ENCODE measurements around the gene NAA25.

The NAA25 gene

DNA sequence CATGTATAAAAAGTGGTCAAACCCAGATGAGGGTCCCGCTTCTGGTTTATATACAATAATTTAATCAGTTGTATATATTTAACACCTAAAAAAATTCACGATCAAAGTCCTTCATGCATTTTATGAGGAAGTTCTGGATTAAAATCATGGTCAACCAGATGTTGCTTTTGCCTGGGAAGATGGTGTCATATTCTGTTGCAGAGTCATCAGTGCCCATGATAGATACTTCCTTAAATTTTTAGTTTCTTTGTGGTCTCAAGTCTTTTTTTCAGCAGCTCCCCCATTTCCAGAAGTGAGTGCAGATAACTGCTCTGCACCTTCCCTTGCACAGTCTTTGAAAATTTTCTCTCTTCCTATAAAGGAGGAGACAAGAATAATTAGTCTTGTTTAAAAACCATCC, 79.3 kb downstream of the NAA25 start:
- Histone ChIP-seq H3K27me3 (ENCODE audit: insufficient read depth, low read length, poor library complexity) (no peaks in the 10 kb centered on the region), H3K9me3 (ENCODE audit: insufficient read depth, low read length, severe bottlenecking) (no peaks in the 10 kb centered on the region), H4K20me1 (ENCODE audit: insufficient read depth, low read length) (peaks cover 4% of the 10 kb centered on the region; the same call in 1 of the 2 replicates), H2AFZ (ENCODE audit: low read depth, low read length) (no peak overlapping the region), H3K4me2 (ENCODE audit: insufficient read depth, low read length) (no peak overlapping the region), H3K4me3 (ENCODE audit: low read depth in 1 of 2, low read length in 2 of 2) (no peak overlapping the region), H3K27ac (ENCODE audit: low read length) (no peak overlapping the region), H3K4me1 (ENCODE audit: insufficient read depth, low read length) (no peaks in the 10 kb centered on the region), H3K36me3 (ENCODE audit: insufficient read depth, low read length) (peaks cover 77% of the 10 kb centered on the region), H3K9ac (ENCODE audit: low read depth, low read length) (no peak overlapping the region), H3K79me2 (ENCODE audit: insufficient read depth, low read length) (peaks cover 3% of the 10 kb centered on the region; the same call in 1 of the 2 replicates)
- ATAC-seq (ENCODE audit: insufficient read depth, low read depth) = no peak
- TF ChIP-seq EZH2 (IDR thresholded peaks at IDR 0.05; ENCODE audit: borderline replicate concordance, low read depth, low read length, severe bottlenecking) = no peak
- TF ChIP-seq, protein P1, sequence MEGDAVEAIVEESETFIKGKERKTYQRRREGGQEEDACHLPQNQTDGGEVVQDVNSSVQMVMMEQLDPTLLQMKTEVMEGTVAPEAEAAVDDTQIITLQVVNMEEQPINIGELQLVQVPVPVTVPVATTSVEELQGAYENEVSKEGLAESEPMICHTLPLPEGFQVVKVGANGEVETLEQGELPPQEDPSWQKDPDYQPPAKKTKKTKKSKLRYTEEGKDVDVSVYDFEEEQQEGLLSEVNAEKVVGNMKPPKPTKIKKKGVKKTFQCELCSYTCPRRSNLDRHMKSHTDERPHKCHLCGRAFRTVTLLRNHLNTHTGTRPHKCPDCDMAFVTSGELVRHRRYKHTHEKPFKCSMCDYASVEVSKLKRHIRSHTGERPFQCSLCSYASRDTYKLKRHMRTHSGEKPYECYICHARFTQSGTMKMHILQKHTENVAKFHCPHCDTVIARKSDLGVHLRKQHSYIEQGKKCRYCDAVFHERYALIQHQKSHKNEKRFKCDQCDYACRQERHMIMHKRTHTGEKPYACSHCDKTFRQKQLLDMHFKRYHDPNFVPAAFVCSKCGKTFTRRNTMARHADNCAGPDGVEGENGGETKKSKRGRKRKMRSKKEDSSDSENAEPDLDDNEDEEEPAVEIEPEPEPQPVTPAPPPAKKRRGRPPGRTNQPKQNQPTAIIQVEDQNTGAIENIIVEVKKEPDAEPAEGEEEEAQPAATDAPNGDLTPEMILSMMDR (IDR thresholded peaks at IDR 0.05; ENCODE audit: borderline replicate concordance, extremely low read depth, low read length, poor library complexity, severe bottlenecking) = no peak
- no peak for DNase-seq

DNA sequence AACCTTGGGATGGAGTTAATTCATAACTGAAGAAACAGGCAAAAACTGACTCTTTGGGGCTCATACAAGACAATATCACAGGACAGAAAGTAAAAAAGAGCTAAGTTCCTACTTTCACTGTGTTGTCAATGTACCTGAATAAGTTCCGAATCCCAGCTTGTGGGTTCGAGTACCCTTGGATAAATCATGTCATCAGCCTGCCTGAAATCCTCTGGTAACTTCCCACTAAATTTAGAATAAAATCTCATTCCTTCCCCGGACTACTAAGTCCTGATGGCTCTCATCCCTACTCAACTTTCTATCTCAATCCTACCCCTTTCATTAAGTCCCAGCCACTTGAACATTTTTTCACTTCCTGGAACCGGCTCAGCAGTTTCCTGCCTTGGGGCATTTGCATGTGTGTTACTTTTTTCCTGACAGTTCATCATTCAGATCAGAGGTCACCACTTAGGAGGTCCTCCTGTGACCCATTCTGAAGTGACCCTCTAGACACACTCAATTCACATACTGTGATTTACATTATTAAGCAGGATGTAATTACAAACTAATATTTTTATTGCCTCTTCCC, 82.7 kb downstream of the NAA25 start:
- ATAC-seq (ENCODE audit: insufficient read depth, low read depth) = no peak
- peaks cover 20% of the 10 kb centered on the region for H4K20me1 ChIP-seq (ENCODE audit: insufficient read depth, low read length)
- H3K4me2 ChIP-seq (ENCODE audit: insufficient read depth, low read length) = no peak overlapping the region
- no peak overlapping the region for H3K4me3 ChIP-seq (ENCODE audit: low read depth in 1 of 2, low read length in 2 of 2)
- H3K27ac ChIP-seq (ENCODE audit: low read length) = no peak overlapping the region
- H3K36me3 ChIP-seq (ENCODE audit: insufficient read depth, low read length) = peaks cover 76% of the 10 kb centered on the region
- H3K9me3 ChIP-seq (ENCODE audit: insufficient read depth, low read length, severe bottlenecking) = no peaks in the 10 kb centered on the region
- TF ChIP-seq, protein P1 (IDR thresholded peaks at IDR 0.05; ENCODE audit: borderline replicate concordance, extremely low read depth, low read length, poor library complexity, severe bottlenecking) = no peak
- TF ChIP-seq EZH2 (IDR thresholded peaks at IDR 0.05; ENCODE audit: borderline replicate concordance, low read depth, low read length, severe bottlenecking) = no peak
- no peaks in the 10 kb centered on the region for H3K27me3 ChIP-seq (ENCODE audit: insufficient read depth, low read length, poor library complexity)
- DNase-seq = no peak
- no peak overlapping the region for H2AFZ ChIP-seq (ENCODE audit: low read depth, low read length)
- H3K9ac ChIP-seq (ENCODE audit: low read depth, low read length) = no peak overlapping the region
- no peaks in the 10 kb centered on the region for H3K4me1 ChIP-seq (ENCODE audit: insufficient read depth, low read length)
- peaks cover 19% of the 10 kb centered on the region for H3K79me2 ChIP-seq (ENCODE audit: insufficient read depth, low read length)

DNA sequence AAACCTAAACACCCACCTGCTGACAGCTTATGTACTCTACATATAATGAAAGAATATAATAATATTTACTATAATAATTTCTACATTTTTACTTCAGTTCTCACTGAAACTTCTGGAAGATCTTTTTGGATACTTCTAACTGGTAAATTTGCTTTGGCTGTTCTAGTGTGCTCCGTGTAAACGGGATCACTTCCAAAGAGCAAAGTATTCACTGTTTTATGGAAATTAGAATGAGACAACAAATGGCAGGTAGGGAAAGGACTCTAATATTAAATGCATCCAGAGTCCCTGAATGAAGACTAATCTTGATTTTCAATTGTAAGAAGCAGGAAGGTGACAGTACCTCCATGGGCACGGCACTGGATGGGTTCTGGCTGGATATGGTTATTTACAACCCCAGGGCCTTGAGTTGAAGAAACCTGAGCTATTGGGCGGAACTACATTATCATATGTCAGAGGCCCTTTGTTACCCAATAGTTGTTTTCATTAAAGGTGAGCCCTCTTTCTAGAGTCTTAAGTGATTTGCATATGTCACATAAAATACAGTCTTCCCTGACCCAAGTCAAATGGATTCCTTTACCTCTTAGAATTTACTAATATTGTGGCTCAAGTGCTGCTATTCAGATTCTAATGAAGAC, 84.7 kb downstream of the NAA25 start:
- no peak for ATAC-seq (ENCODE audit: insufficient read depth, low read depth)
- Histone ChIP-seq H3K79me2 (ENCODE audit: insufficient read depth, low read length) (peaks cover 40% of the 10 kb centered on the region), H2AFZ (ENCODE audit: low read depth, low read length) (no peak overlapping the region), H3K9ac (ENCODE audit: low read depth, low read length) (no peak overlapping the region), H3K4me2 (ENCODE audit: insufficient read depth, low read length) (no peak overlapping the region), H3K4me3 (ENCODE audit: low read depth in 1 of 2, low read length in 2 of 2) (no peak overlapping the region), H3K9me3 (ENCODE audit: insufficient read depth, low read length, severe bottlenecking) (no peaks in the 10 kb centered on the region), H4K20me1 (ENCODE audit: insufficient read depth, low read length) (peaks cover 40% of the 10 kb centered on the region), H3K27me3 (ENCODE audit: insufficient read depth, low read length, poor library complexity) (no peaks in the 10 kb centered on the region), H3K27ac (ENCODE audit: low read length) (no peak overlapping the region), H3K4me1 (ENCODE audit: insufficient read depth, low read length) (no peaks in the 10 kb centered on the region), H3K36me3 (ENCODE audit: insufficient read depth, low read length) (peaks cover 78% of the 10 kb centered on the region)
- DNase-seq = no peak
- TF ChIP-seq, protein P1 (IDR thresholded peaks at IDR 0.05; ENCODE audit: borderline replicate concordance, extremely low read depth, low read length, poor library complexity, severe bottlenecking) = no peak
- TF ChIP-seq EZH2 (IDR thresholded peaks at IDR 0.05; ENCODE audit: borderline replicate concordance, low read depth, low read length, severe bottlenecking) = no peak

Data from DND-41 (cell line).